Trophoblast cell (in vitro differentiated cells and primary cell): Measurements from ENCODE around the gene CALN1.

ENCODE experiments used
- DNase-seq, 2 donors: peaks; one replicate each; pipeline ENCODE4 v3.0.0-alpha.2; 2016
- H2AFZ ChIP-seq: 2 replicates; pipeline ENCODE4 v1.6.1; 2013; ENCODE audit warnings: low read length, moderate library complexity, mild to moderate bottlenecking; ENCODE audit not compliant: insufficient read depth, poor library complexity
- H2AK5ac ChIP-seq: 2 replicates; pipeline ENCODE4 v1.6.1; 2013; ENCODE audit warnings: mild to moderate bottlenecking, low read length
- H2BK120ac ChIP-seq: 2 replicates; pipeline ENCODE4 v1.6.1; 2013; ENCODE audit warnings: low read length, mild to moderate bottlenecking, moderate library complexity; ENCODE audit not compliant: insufficient read depth, poor library complexity
- H2BK12ac ChIP-seq: 2 replicates; pipeline ENCODE4 v1.6.1; 2013; ENCODE audit warnings: mild to moderate bottlenecking, low read length, moderate library complexity
- H2BK5ac ChIP-seq: 2 replicates; pipeline ENCODE4 v1.6.1; 2013; ENCODE audit warnings: low read length, low read depth, moderate library complexity, mild to moderate bottlenecking; ENCODE audit not compliant: poor library complexity
- H3K14ac ChIP-seq: 2 replicates; pipeline ENCODE4 v1.6.1; 2013; ENCODE audit warnings: mild to moderate bottlenecking, low read length
- H3K18ac ChIP-seq: 2 replicates; pipeline ENCODE4 v1.6.1; 2013; ENCODE audit warnings: mild to moderate bottlenecking, low read length
- H3K23ac ChIP-seq: 2 replicates; pipeline ENCODE4 v1.6.1; 2013; ENCODE audit warnings: low read length
- H3K27ac ChIP-seq: 2 replicates; pipeline ENCODE4 v1.5.1; 2013; ENCODE audit warnings: low read depth, mild to moderate bottlenecking, inconsistent platforms, low read length, moderate library complexity
- H3K27me3 ChIP-seq: 2 replicates; pipeline ENCODE4 v1.6.1; 2013; ENCODE audit warnings: inconsistent platforms, mild to moderate bottlenecking, low read length, moderate library complexity; ENCODE audit not compliant: insufficient read depth
- H3K36me3 ChIP-seq, 2 experiments: 1 replicate in 1 of 2; 2 replicates in 1 of 2; pipeline ENCODE4 v1.6.1; 2013; ENCODE audit warnings: low read length in 2 of 2, mild to moderate bottlenecking in 2 of 2, moderate library complexity in 1 of 2; ENCODE audit not compliant: insufficient read depth in 2 of 2, control insufficient read depth in 1 of 2
- H3K4ac ChIP-seq: 2 replicates; pipeline ENCODE4 v1.6.1; 2013; ENCODE audit warnings: low read depth, mild to moderate bottlenecking, low read length, moderate library complexity
- H3K4me1 ChIP-seq, 2 experiments: 1 replicate in 1 of 2; 2 replicates in 1 of 2; pipeline ENCODE4 v1.6.1; 2013; ENCODE audit warnings: low read length in 2 of 2, mild to moderate bottlenecking in 2 of 2, moderate library complexity in 1 of 2; ENCODE audit not compliant: insufficient read depth in 2 of 2, control insufficient read depth in 1 of 2
- H3K4me2 ChIP-seq: 2 replicates; pipeline ENCODE4 v1.6.1; 2013; ENCODE audit warnings: inconsistent platforms, mild to moderate bottlenecking, low read length, moderate library complexity
- H3K4me3 ChIP-seq: 2 replicates; pipeline ENCODE4 v1.5.1; 2013; ENCODE audit warnings: mild to moderate bottlenecking, low read depth, low read length, inconsistent platforms
- H3K79me1 ChIP-seq: one replicate; pipeline ENCODE4 v1.6.1; 2013; ENCODE audit warnings: low read length
- H3K79me2 ChIP-seq: 2 replicates; pipeline ENCODE4 v1.6.1; 2013; ENCODE audit warnings: low read length, mild to moderate bottlenecking; ENCODE audit not compliant: control insufficient read depth, insufficient read depth, poor library complexity
- H3K9ac ChIP-seq: 2 replicates; pipeline ENCODE4 v1.6.1; 2013; ENCODE audit warnings: mild to moderate bottlenecking, low read length
- H3K9me3 ChIP-seq: 2 replicates; pipeline ENCODE4 v1.6.1; 2013; ENCODE audit warnings: low read depth, mild to moderate bottlenecking, control low read depth, inconsistent platforms, low read length; ENCODE audit not compliant: insufficient read depth
- H4K12ac ChIP-seq: 2 replicates; pipeline ENCODE4 v1.6.1; 2013; ENCODE audit warnings: low read depth, mild to moderate bottlenecking, low read length, moderate library complexity
- H4K8ac ChIP-seq: 2 replicates; pipeline ENCODE4 v1.6.1; 2013; ENCODE audit warnings: low read depth, mild to moderate bottlenecking, low read length, moderate library complexity
- H4K91ac ChIP-seq: one replicate; pipeline ENCODE4 v1.6.1; 2013; ENCODE audit warnings: low read depth, mild to moderate bottlenecking, low read length, moderate library complexity
- WGBS: extraction: QIAGEN DNeasy Blood & Tissue Kit; methylation state at CpG from one replicate; pipeline ENCODE4 v1.1.7; 2013; ENCODE audit warnings: missing lambda C conversion rate; ENCODE audit not compliant: insufficient read length, insufficient coverage; ENCODE audit errors: extremely low coverage; 5-methylcytosine and 5-hydroxymethylcytosine counted together

The CALN1 gene

GRCh38 chr7:72435925-72436480 is 23.9 kb upstream of the CALN1 start:
- no peak overlapping the region for H4K91ac ChIP-seq
- no peaks in the 10 kb centered on the region for H3K27me3 ChIP-seq
- no peak overlapping the region for H3K18ac ChIP-seq
- H3K9me3 ChIP-seq: no peaks in the 10 kb centered on the region
- H3K9ac ChIP-seq: no peak overlapping the region
- H3K79me1 ChIP-seq: no peaks in the 10 kb centered on the region
- H3K4me1 ChIP-seq: no peaks in the 10 kb centered on the region
- H3K4me3 ChIP-seq: no peak overlapping the region
- no peak for DNase-seq
- no peak overlapping the region for H3K4me2 ChIP-seq
- H2BK120ac ChIP-seq: no peak overlapping the region
- H2BK5ac ChIP-seq: no peak overlapping the region
- no peak overlapping the region for H4K8ac ChIP-seq
- WGBS: no CpG with 5 or more reads among the region's 5 CpGs
- no peak overlapping the region for H2AFZ ChIP-seq
- no peaks in the 10 kb centered on the region for H3K79me2 ChIP-seq
- no peak overlapping the region for H3K14ac ChIP-seq
- H2AK5ac ChIP-seq: no peak overlapping the region
- no peak overlapping the region for H4K12ac ChIP-seq
- H3K36me3 ChIP-seq: no peaks in the 10 kb centered on the region
- no peak overlapping the region for H3K27ac ChIP-seq
- H3K4ac ChIP-seq: no peak overlapping the region
- H2BK12ac ChIP-seq: no peak overlapping the region
- no peak overlapping the region for H3K23ac ChIP-seq

GRCh38 chr7:72435366-72435765 is 23.2 kb upstream of the CALN1 start:
- H3K27me3 ChIP-seq: no peaks in the 10 kb centered on the region
- no peak overlapping the region for H3K4ac ChIP-seq
- no peak overlapping the region for H4K91ac ChIP-seq
- no peak overlapping the region for H4K12ac ChIP-seq
- H3K9me3 ChIP-seq: no peaks in the 10 kb centered on the region
- no peak overlapping the region for H3K18ac ChIP-seq
- H4K8ac ChIP-seq: no peak overlapping the region
- no peaks in the 10 kb centered on the region for H3K36me3 ChIP-seq
- H3K9ac ChIP-seq: no peak overlapping the region
- no peaks in the 10 kb centered on the region for H3K79me2 ChIP-seq
- H3K4me2 ChIP-seq: no peak overlapping the region
- no CpG with 5 or more reads among the region's 15 CpGs for WGBS
- H2AFZ ChIP-seq: no peak overlapping the region
- no peak for DNase-seq
- H3K4me3 ChIP-seq: no peak overlapping the region
- H3K4me1 ChIP-seq: no peaks in the 10 kb centered on the region
- no peak overlapping the region for H2BK12ac ChIP-seq
- H3K27ac ChIP-seq: no peak overlapping the region
- H2AK5ac ChIP-seq: no peak overlapping the region
- H3K23ac ChIP-seq: no peak overlapping the region
- H3K79me1 ChIP-seq: no peaks in the 10 kb centered on the region
- H3K14ac ChIP-seq: no peak overlapping the region
- H2BK120ac ChIP-seq: no peak overlapping the region
- H2BK5ac ChIP-seq: no peak overlapping the region

GRCh38 chr7:72430531-72430930 is 18.4 kb upstream of the CALN1 start:
- no peak for DNase-seq
- Histone ChIP-seq H3K9me3 (peaks cover 3% of the 10 kb centered on the region), H3K79me1 (no peaks in the 10 kb centered on the region), H2AK5ac (no peak overlapping the region), H3K79me2 (no peaks in the 10 kb centered on the region), H2BK12ac (no peak overlapping the region), H4K12ac (no peak overlapping the region), H3K4me3 (no peak overlapping the region), H2AFZ (no peak overlapping the region), H3K23ac (no peak overlapping the region), H3K14ac (no peak overlapping the region), H3K27me3 (no peaks in the 10 kb centered on the region), H3K18ac (no peak overlapping the region), H4K91ac (no peak overlapping the region), H3K4me2 (no peak overlapping the region), H4K8ac (no peak overlapping the region), H3K27ac (no peak overlapping the region), H3K9ac (no peak overlapping the region), H3K36me3 (no peaks in the 10 kb centered on the region), H3K4me1 (no peaks in the 10 kb centered on the region), H3K4ac (no peak overlapping the region), H2BK120ac (no peak overlapping the region), H2BK5ac (no peak overlapping the region)
- WGBS: no CpG with 5 or more reads among the region's 7 CpGs

- WGBS: no CpG with 5 or more reads among the region's 5 CpGs
- H2AK5ac ChIP-seq: no peak overlapping the region
- no peak overlapping the region for H2BK5ac ChIP-seq
- no peak overlapping the region for H3K27ac ChIP-seq
- no peak overlapping the region for H3K23ac ChIP-seq
- H3K79me1 ChIP-seq: no peaks in the 10 kb centered on the region
- H2BK12ac ChIP-seq: no peak overlapping the region
- peaks cover 3% of the 10 kb centered on the region for H3K9me3 ChIP-seq
- no peaks in the 10 kb centered on the region for H3K79me2 ChIP-seq
- no peak overlapping the region for H3K18ac ChIP-seq
- H4K12ac ChIP-seq: no peak overlapping the region
- H3K4me3 ChIP-seq: no peak overlapping the region
- H3K4ac ChIP-seq: no peak overlapping the region
- no peak overlapping the region for H2AFZ ChIP-seq
- DNase-seq: no peak
- H3K4me1 ChIP-seq: no peaks in the 10 kb centered on the region
- no peaks in the 10 kb centered on the region for H3K36me3 ChIP-seq
- H4K8ac ChIP-seq: no peak overlapping the region
- no peak overlapping the region for H3K9ac ChIP-seq
- no peak overlapping the region for H3K14ac ChIP-seq
- no peaks in the 10 kb centered on the region for H3K27me3 ChIP-seq
- H2BK120ac ChIP-seq: no peak overlapping the region
- H4K91ac ChIP-seq: no peak overlapping the region
- no peak overlapping the region for H3K4me2 ChIP-seq
Measured at GRCh38 chr7:72429316-72429715, 17.2 kb upstream of the CALN1 start.
